HG03060 (cell line): ENCODE data around the gene TTC34.

Experiments used
- ATAC-seq: cut with Tn5 transposase; IDR thresholded peaks from one replicate; pipeline ENCODE4 v1.9.1; 2021; ENCODE audit warnings: low read depth, moderate number of reproducible peaks; ENCODE audit not compliant: unreplicated experiment

The TTC34 gene

DNA sequence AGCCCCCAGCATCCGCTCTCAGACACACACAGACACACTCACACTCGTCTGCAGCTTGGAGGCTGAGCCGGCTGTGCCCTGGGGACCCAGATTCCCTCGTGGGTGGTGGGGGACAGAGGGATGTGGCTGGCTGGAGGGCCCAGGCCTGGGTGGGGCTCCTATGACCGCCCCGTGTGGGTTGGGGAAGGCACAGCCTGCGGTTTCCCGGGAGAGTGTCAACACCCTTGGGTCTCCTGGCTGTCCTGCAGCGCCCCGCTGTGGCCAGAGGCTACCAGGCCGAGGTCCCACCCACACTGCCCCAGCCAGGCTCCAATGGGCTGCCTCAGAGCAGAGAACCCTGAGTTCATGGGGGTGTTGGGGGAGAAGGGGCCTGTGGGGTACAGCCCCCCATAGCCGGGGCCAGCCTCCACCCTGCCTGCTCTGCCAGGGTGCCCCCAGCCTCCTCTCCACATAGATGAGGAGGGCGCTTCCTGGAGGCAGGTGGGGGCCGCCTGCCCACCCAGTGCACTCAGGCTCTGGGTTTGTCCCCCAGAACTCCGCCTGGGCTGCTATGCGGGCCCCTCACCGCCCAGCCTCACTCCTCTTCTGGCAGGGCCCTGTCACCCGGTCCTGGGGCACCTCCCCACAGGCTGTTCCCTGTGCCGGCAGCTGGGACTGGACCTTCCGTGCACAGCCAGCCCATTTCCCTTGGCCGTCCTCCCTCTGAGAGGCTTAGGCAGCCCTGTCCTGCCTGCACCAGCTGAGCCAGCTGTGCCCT is at the start of gene TTC34:
Gene TTC34, minus strand, starts transcription at position 159 of the 757 bp plus-strand sequence. CDS start 866 bp downstream, outside the sequence.
- ATAC-seq, result no peak

DNA sequence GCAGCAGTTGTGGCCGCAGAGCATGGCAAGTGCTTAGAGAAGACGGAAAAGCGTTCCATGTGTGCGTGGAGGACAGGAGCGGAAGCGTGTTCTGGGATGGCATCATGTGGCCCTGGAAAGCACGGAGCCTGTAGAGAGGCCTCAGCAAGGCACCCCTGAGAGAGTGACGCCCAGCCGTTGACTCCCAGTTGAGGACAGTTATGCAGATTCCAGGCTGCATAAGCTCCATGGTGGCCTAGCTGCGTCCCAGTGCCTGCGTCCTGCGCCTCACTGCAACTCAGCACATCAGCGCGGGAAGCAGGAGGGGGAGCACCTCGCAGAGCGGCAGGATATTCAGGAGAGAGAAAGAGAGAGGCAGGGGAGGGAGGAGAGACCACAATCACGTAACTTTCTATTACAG is 49.0 kb upstream of the TTC34 start:
- no peak for ATAC-seq

- no peak for ATAC-seq
Measured at GRCh38 chr1:2848006-2848670, 46.6 kb upstream of the TTC34 start.

- ATAC-seq, result no peak
Measured at GRCh38 chr1:2847086-2847985, 45.8 kb upstream of the TTC34 start.

DNA sequence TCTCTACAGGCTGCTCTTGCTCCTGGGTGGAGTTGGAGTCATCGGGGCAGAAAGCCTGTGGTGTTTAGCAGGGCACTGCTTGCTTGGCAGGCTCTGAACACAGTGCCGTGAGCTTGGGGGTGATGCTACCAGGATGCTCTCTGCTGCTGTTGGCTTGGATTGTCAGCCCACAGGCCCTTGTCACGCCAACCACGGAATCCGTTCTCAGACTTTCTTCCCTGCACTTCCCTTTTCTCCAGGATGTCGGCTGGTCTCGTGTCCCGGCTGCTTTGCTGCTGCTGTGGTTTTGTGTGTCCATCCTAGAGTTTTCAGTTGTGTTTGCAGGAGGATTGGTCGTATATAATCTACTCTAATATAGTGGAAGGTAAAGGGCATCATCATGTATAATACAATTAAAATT is 44.4 kb upstream of the TTC34 start:
- ATAC-seq, result no peak

GRCh38 chr1:2840036-2840809 is 38.7 kb upstream of the TTC34 start:
- ATAC-seq, result no peak

GRCh38 chr1:2837823-2838222 is 36.3 kb upstream of the TTC34 start:
- ATAC-seq, result no peak

DNA sequence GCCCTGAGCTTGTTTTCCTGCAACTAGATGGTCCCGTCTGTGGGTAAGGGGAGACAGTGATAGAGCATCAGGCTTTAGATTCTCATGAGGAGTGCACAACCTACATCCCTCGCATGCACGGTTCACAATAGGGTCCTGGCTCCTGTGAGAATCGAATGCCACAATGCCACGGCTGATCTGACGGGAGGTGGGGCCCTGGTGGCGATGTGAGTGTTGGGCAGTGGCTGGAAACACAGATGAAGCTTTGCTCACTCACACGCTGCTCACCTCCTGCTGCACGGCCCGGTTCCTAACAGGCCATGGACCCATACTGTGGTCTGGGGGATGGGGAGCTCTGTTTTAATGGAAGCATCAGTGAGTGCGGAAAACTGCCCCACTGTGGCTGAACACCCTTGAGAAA is 35.8 kb upstream of the TTC34 start:
- no peak for ATAC-seq

GRCh38 chr1:2836333-2836970 is 35.0 kb upstream of the TTC34 start:
- no peak for ATAC-seq

- no peak for ATAC-seq
Measured at GRCh38 chr1:2835650-2836159, 34.2 kb upstream of the TTC34 start.

DNA sequence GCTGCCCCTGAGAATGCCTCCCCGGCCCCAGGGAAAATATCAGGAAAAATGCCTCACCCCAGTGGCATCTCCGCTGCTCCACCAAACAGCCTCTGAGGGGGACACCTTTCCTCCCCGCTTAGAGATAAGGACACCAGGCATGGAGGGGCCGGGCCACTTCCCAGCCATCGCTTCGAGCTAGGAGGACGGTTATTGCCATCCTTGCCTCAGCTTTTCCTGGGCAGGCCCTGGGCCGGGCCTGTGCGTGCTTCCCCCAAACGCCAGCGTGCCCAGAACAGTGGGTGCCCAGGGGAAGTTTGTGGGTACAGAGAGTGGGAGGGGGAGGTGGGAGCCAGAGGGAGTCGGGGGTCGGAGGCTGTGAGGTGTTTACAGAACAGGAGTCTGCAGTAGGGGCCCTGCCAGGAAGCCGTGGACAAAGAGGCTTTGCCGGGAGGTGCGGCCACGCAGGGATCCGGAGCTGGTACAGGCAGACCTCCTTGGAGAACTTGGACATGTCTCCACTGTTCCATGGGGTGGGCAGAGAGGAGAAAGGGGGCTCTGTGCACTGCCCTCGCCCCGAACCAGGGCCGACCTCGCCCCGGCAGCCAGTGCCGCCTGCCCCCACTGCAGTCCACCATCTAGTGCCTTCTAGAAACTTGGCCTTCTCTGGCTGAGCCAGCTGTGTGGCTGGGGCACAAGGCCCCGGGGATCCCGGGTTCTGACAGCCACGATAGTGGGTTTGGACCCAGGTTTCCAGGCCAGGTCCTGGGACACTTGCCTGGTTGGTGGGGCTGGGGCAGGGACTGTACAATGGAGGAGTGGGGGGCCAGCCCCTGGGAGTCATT is 33.5 kb upstream of the TTC34 start:
- no peak for ATAC-seq

- no peak for ATAC-seq
Measured at GRCh38 chr1:2834146-2834475, 32.6 kb upstream of the TTC34 start.

- ATAC-seq, result no peak
Measured at GRCh38 chr1:2833454-2834145, 32.1 kb upstream of the TTC34 start.

DNA sequence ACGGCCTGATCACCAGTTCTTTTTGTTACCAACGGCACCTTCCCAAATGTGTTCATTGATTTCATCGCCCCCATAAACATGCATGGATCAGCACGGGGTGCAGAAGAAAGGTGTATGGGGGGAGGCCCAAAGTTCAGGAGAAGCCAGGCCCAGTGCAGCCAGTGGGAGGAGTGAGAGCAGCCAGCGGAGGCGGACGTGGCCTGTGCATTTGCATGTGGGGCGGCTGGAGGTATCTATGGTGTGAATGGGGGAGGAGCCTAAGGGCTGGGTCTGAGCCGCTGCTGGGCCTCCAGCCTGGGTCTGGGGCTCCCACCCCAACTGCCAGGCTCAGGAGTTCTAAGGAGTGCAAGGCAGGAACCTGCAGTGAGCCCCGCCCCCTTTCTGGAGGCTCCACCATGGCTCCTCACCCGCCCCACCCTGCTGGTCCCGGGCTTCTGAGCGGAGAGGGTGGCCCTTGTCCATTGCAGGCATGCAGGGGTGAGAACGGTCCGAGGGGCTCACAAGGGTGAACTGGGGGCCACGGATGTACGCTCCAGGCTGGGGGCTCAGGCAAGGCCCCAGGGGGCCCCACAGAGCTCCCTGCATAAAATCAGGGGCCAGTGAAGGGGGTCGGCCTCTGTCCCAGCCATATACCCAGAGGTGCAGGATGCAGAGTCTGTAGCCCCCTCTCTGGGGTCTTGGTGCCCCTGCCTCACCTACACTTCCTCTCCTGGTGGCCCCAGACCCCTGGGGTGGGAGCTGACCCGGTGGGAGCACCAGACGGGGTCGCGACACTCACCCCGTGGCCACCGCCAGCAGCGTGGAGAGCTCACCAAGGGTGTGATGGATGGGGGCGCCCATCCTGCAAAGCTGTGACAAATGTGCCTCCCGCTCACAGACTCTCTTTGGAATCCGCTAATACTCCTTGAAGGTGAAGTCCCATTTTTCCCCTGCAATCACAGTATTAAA is 31.3 kb upstream of the TTC34 start:
- no peak for ATAC-seq

DNA sequence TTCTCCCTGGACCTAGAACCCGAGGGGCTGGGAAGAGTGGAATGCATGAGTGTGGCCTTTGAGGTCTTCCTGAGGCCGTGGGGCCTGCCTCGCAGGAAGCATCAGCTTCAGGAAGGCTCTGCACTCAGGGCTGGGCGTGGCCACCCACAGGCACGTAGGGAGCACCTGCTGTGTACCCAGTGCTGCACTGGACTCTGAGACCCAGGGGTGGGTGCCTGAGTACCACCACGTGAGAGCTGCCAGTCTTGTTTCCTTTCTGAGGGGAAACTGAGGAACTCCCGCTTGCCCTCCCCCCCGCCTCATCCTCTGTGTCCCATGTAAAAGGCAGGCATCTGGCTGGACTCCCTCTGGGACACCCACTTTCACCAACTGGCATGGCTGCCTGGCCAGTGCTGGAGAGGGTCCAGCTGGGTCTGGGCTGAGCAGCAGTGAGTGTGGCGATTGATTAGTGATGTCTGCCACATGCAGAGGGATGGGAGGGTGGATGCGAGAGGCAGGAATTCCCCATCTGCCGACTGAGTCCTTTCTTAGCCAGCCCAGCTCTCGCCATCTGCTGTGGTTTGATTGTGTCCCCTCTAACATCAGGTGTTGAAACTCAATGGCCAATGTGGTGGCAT is 30.2 kb upstream of the TTC34 start:
- no peak for ATAC-seq

DNA sequence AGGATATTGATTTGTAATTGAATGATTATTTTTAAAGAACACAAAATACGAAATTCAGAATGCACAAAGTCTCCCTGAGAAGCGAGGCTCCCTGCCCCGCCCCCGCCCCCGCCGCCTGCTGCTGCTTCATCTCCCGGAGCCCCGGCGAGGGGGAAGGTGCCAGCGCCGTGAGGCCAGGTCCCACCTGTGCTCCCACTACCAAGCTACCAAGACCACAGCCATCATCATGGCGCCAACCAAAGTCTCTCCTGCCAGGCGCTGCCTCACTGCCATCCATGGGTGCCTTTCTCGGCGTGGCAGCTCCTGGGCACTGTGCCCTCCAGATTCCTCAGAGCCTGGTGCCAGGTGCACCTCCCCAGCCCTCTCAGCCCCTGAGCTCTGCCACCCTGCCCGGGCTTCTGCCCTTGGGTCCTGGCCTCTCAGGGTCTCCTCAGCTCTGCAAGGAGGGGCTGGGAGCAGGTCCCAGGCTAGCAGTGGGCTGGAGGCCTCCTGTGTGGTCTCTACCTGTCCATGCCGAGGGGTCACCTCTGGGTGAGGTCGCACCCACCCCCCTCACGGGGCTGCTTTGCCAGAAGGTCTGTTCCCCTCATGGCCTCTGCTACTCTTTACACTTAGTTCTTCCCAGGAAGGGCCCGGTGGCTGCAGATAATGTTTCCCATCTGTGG is 29.4 kb upstream of the TTC34 start:
- ATAC-seq, result no peak
